ENCODE results near the gene GALR3. TPM values are rescaled to one million over a fixed set of nuclear protein-coding genes. Genes with fewer than 3 reads are reported as not detected.

The GALR3 gene
- total and polyA plus RNA-seq, 2 experiments from 2014 or later = 0.36 to 0.63 TPM

DNA sequence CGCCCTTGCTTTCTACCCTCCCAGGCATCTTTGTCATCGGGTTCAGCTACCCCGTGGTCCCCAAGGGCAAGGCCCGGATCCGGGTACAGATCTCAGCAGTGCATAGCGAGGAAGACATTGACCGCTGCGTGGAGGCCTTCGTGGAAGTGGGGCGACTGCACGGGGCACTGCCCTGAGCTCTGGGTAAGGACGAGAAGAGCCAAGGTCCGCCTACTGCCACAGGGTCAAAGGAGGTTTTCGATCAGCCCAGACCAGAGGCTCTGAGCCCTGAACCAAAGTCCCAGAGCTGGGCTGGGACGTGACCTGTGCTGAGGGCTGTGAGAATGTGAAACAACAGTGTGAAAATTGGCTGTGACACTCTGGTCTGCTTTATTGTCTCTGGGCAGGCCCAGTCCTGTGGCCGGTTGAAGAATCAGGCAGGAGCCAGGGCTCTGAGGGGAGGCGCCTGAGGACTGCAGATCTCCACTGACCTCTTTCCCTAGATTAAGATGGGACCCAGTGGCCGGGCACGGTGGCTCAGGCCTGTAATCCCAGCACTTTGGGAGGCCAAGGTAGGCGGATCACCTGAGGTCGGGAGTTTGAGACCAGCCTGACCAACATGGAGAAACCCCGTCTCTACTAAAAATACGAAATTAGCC, 6.5 kb upstream of the GALR3 start:
- H3K36me3 Mint-ChIP-seq (ENCODE audit: low read depth) = peaks cover 20% of the 10 kb centered on the region
- Histone ChIP-seq H3K79me2 (replicated peaks; ENCODE audit: insufficient read depth) (no peaks in the 10 kb centered on the region), H3K9me2 (ENCODE audit: insufficient read depth) (no peaks in the 10 kb centered on the region), H3K4me1 (ENCODE audit: insufficient read depth) (peaks cover 7% of the 10 kb centered on the region; the same call in 1 of the 2 replicates), H3K4me2 (no peak overlapping the region), H3K4me3 (no peak overlapping the region), H4K20me1 (replicated peaks; ENCODE audit: insufficient read depth) (peaks cover 3% of the 10 kb centered on the region), H3K27ac (ENCODE audit: low read depth) (no peak overlapping the region), H3K36me3 (ENCODE audit: insufficient read depth) (peaks cover 4% of the 10 kb centered on the region; the same call in 1 of the 2 replicates), H3K27me3 (ENCODE audit: insufficient read depth) (peaks cover 27% of the 10 kb centered on the region), H3F3A (replicated peaks; ENCODE audit: low read depth) (peaks cover 19% of the 10 kb centered on the region; the same call in 1 of the 2 replicates), H2AFZ (no peak overlapping the region)
- no peak overlapping the region for H3K27ac Mint-ChIP-seq
- DNase-seq (ENCODE audit: low spot score) (no peak), ATAC-seq (no peak)
- no peaks in the 10 kb centered on the region for H3K9me3 Mint-ChIP-seq
- TF ChIP-seq, protein P1, sequence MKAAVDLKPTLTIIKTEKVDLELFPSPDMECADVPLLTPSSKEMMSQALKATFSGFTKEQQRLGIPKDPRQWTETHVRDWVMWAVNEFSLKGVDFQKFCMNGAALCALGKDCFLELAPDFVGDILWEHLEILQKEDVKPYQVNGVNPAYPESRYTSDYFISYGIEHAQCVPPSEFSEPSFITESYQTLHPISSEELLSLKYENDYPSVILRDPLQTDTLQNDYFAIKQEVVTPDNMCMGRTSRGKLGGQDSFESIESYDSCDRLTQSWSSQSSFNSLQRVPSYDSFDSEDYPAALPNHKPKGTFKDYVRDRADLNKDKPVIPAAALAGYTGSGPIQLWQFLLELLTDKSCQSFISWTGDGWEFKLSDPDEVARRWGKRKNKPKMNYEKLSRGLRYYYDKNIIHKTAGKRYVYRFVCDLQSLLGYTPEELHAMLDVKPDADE (IDR thresholded peaks at IDR 0.05) = no peak
- no peak for TF ChIP-seq EZH2phosphoT487 (IDR thresholded peaks at IDR 0.05; ENCODE audit: unreplicated experiment)
- H3K4me3 Mint-ChIP-seq = no peak overlapping the region
- peaks cover 18% of the 10 kb centered on the region for H3K4me1 Mint-ChIP-seq
- H3K27me3 Mint-ChIP-seq (ENCODE audit: insufficient read depth, low read depth, poor library complexity) = peaks cover 29% of the 10 kb centered on the region

DNA sequence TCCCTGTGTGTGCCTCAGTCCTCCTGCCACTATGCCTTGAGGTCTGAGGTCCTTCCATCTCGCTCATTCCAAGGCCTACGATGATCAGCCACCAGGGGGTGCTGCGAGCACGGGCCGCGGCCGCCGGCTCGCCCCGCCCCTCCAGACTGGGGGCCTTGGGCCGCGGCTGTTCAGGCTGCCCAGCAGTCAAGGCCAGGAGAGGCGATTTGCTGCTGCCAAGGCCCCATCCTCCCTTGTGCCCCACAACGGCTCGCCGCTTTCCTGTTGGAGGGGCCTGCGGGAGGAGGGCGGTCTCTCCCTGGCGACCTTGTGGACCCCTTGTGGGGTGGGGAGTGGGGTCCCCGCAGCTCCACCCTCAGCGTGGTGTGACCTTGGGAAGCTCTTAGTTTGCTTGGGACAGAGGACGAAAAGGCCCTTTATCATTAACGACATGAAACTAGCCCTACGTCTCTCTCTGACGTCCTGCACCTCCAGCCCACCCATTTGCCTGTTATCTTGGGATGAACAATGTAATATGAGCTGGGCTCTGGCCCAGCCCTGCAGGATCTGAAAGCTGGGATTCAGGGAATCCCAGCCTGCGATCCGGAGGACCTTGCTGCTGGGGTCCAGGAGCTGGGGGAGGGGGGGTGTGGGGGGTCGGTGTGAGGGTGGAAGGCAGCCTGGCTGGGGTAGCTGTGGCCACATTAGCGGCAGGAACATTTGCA, 5.3 kb upstream of the GALR3 start:
- H3K4me1 Mint-ChIP-seq = peaks cover 29% of the 10 kb centered on the region
- DNase-seq (ENCODE audit: low spot score) (peak; percentile 90), ATAC-seq (peak; percentile 68)
- H3K36me3 Mint-ChIP-seq (ENCODE audit: low read depth) = peaks cover 18% of the 10 kb centered on the region
- Histone ChIP-seq H3K27ac (ENCODE audit: low read depth) (peak overlapping the region; percentile 96), H2AFZ (peak overlapping the region; percentile 96), H3K79me2 (replicated peaks; ENCODE audit: insufficient read depth) (no peaks in the 10 kb centered on the region), H3K4me1 (ENCODE audit: insufficient read depth) (peaks cover 18% of the 10 kb centered on the region), H3F3A (replicated peaks; ENCODE audit: low read depth) (peaks cover 19% of the 10 kb centered on the region), H3K4me2 (peak overlapping the region; percentile 88), H4K20me1 (replicated peaks; ENCODE audit: insufficient read depth) (no peaks in the 10 kb centered on the region; the same call in 1 of the 2 replicates), H3K9me2 (ENCODE audit: insufficient read depth) (no peaks in the 10 kb centered on the region), H3K27me3 (ENCODE audit: insufficient read depth) (peaks cover 32% of the 10 kb centered on the region), H3K36me3 (ENCODE audit: insufficient read depth) (peaks cover 4% of the 10 kb centered on the region; the same call in 1 of the 2 replicates), H3K4me3 (peak overlapping the region; percentile 59)
- H3K9me3 Mint-ChIP-seq = no peaks in the 10 kb centered on the region; the same call in 2 of the 3 replicates
- H3K4me3 Mint-ChIP-seq = peak overlapping the region; percentile 73
- peaks cover 38% of the 10 kb centered on the region for H3K27me3 Mint-ChIP-seq (ENCODE audit: insufficient read depth, low read depth, poor library complexity)
- H3K27ac Mint-ChIP-seq = peak overlapping the region; percentile 97
- TF ChIP-seq, protein P2, sequence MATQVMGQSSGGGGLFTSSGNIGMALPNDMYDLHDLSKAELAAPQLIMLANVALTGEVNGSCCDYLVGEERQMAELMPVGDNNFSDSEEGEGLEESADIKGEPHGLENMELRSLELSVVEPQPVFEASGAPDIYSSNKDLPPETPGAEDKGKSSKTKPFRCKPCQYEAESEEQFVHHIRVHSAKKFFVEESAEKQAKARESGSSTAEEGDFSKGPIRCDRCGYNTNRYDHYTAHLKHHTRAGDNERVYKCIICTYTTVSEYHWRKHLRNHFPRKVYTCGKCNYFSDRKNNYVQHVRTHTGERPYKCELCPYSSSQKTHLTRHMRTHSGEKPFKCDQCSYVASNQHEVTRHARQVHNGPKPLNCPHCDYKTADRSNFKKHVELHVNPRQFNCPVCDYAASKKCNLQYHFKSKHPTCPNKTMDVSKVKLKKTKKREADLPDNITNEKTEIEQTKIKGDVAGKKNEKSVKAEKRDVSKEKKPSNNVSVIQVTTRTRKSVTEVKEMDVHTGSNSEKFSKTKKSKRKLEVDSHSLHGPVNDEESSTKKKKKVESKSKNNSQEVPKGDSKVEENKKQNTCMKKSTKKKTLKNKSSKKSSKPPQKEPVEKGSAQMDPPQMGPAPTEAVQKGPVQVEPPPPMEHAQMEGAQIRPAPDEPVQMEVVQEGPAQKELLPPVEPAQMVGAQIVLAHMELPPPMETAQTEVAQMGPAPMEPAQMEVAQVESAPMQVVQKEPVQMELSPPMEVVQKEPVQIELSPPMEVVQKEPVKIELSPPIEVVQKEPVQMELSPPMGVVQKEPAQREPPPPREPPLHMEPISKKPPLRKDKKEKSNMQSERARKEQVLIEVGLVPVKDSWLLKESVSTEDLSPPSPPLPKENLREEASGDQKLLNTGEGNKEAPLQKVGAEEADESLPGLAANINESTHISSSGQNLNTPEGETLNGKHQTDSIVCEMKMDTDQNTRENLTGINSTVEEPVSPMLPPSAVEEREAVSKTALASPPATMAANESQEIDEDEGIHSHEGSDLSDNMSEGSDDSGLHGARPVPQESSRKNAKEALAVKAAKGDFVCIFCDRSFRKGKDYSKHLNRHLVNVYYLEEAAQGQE (IDR thresholded peaks at IDR 0.05; ENCODE audit: unreplicated experiment) = no peak
- TF ChIP-seq, protein P3, sequence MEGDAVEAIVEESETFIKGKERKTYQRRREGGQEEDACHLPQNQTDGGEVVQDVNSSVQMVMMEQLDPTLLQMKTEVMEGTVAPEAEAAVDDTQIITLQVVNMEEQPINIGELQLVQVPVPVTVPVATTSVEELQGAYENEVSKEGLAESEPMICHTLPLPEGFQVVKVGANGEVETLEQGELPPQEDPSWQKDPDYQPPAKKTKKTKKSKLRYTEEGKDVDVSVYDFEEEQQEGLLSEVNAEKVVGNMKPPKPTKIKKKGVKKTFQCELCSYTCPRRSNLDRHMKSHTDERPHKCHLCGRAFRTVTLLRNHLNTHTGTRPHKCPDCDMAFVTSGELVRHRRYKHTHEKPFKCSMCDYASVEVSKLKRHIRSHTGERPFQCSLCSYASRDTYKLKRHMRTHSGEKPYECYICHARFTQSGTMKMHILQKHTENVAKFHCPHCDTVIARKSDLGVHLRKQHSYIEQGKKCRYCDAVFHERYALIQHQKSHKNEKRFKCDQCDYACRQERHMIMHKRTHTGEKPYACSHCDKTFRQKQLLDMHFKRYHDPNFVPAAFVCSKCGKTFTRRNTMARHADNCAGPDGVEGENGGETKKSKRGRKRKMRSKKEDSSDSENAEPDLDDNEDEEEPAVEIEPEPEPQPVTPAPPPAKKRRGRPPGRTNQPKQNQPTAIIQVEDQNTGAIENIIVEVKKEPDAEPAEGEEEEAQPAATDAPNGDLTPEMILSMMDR (conservative IDR thresholded peaks at IDR 0.05; ENCODE audit: low read depth in 2 of 2) = peak; percentile 87 to 99
- TF ChIP-seq NANOG (IDR thresholded peaks at IDR 0.05; ENCODE audit: borderline replicate concordance) (no peak), CREB1 (CRISPR knock-in tag; IDR thresholded peaks at IDR 0.05; ENCODE audit: low read depth) (peak; percentile 56; the same call in 1 of the 2 replicates), POLR2AphosphoS5 (IDR thresholded peaks at IDR 0.05; ENCODE audit: low read depth) (peak; percentile 74; the same call in 1 of the 2 replicates), ZNF114 (CRISPR knock-in tag; IDR thresholded peaks at IDR 0.05) (no peak), JUNB (IDR thresholded peaks at IDR 0.05; ENCODE audit: unreplicated experiment) (no peak), STAT1 (IDR thresholded peaks at IDR 0.05; ENCODE audit: unreplicated experiment) (no peak)
